ENCODE results near the gene OXCT1.

GRCh38 chr5:41817625-41818301 lies 52.5 kb downstream of the OXCT1 start:
- TF ChIP-seq ZNF114 (tag by site-specific recombination; IDR thresholded peaks at IDR 0.05) (no peak), ZNF10 (tag by site-specific recombination; IDR thresholded peaks at IDR 0.05) (no peak), ZNF629 (tag by site-specific recombination; IDR thresholded peaks at IDR 0.05) (no peak)

Measured in HEK293 (cell line).